ENCODE data around the gene ZNF582.

GRCh38 chr19:56351208-56351607, 42.1 kb downstream of the ZNF582 start:
- TF ChIP-seq, protein P1, sequence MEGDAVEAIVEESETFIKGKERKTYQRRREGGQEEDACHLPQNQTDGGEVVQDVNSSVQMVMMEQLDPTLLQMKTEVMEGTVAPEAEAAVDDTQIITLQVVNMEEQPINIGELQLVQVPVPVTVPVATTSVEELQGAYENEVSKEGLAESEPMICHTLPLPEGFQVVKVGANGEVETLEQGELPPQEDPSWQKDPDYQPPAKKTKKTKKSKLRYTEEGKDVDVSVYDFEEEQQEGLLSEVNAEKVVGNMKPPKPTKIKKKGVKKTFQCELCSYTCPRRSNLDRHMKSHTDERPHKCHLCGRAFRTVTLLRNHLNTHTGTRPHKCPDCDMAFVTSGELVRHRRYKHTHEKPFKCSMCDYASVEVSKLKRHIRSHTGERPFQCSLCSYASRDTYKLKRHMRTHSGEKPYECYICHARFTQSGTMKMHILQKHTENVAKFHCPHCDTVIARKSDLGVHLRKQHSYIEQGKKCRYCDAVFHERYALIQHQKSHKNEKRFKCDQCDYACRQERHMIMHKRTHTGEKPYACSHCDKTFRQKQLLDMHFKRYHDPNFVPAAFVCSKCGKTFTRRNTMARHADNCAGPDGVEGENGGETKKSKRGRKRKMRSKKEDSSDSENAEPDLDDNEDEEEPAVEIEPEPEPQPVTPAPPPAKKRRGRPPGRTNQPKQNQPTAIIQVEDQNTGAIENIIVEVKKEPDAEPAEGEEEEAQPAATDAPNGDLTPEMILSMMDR (IDR thresholded peaks at IDR 0.05) = no peak
- TF ChIP-seq POLR2A (IDR thresholded peaks at IDR 0.05) = no peak
